ENCODE data around the gene MACROD2. TPM values are rescaled to one million over a fixed set of nuclear protein-coding genes. Genes with fewer than 3 reads are reported as not detected.

MACROD2 gene
- total RNA-seq, 1 experiment from 2014 or later: 1.6 TPM

DNA sequence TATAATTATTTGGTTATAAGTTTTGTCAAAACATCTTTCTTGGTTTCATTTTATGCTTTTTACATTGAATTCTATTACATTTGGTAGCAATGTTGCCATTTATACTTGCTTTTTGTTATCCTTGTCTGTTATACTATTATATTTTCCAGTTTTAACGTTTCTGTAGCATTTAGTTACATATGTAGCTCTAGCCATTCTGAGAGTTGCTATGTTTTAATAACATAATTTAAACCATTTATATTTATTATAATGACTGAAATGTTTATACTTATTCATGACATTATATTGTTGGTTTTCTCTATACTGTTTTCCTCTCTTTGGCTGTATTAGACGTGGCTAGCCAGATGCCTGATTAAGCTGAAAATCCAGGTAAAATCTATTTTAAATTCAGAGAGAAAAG is 594.1 kb downstream of the MACROD2 start:
- Histone ChIP-seq H4K5ac (ENCODE audit: insufficient read length, low read depth, low read length) (no peak overlapping the region), H2AFZ (ENCODE audit: low read length) (no peak overlapping the region), H3K23ac (ENCODE audit: insufficient read length, low read depth, low read length) (no peak overlapping the region), H3K79me2 (ENCODE audit: insufficient read depth, low read length) (no peaks in the 10 kb centered on the region), H2AK5ac (ENCODE audit: insufficient read length, low read length) (no peak overlapping the region), H4K8ac (replicated peaks; ENCODE audit: insufficient read length, low read depth, low read length) (no peak overlapping the region), H2BK5ac (ENCODE audit: insufficient read length, low read length) (no peak overlapping the region), H3K23me2 (ENCODE audit: insufficient read length, low read depth, low read length, poor library complexity, severe bottlenecking) (no peaks in the 10 kb centered on the region), H3K18ac (ENCODE audit: insufficient read length, low read depth, low read length) (no peak overlapping the region), H3K4me1 (ENCODE audit: insufficient read depth, low read length) (no peaks in the 10 kb centered on the region), H3K27ac (ENCODE audit: insufficient read length, low read depth, low read length) (no peak overlapping the region), H2BK15ac (ENCODE audit: low read depth, low read length) (no peak overlapping the region), H3K9ac (ENCODE audit: extremely low read depth, insufficient read length, low read length) (no peak overlapping the region), H3K14ac (ENCODE audit: insufficient read depth, low read length) (no peak overlapping the region), H3K79me1 (ENCODE audit: insufficient read depth, low read depth, low read length, poor library complexity, severe bottlenecking) (no peaks in the 10 kb centered on the region), H4K20me1 (ENCODE audit: control insufficient read depth, insufficient read depth, insufficient read length) (no peaks in the 10 kb centered on the region), H3K9me3 (ENCODE audit: control insufficient read depth, low read depth, low read length) (no peaks in the 10 kb centered on the region), H3K56ac (ENCODE audit: insufficient read length, low read depth, low read length) (no peak overlapping the region), H4K91ac (ENCODE audit: insufficient read length, low read depth, low read length) (no peak overlapping the region), H3K4me2 (ENCODE audit: insufficient read depth, insufficient read length, low read length) (no peak overlapping the region), H2BK12ac (ENCODE audit: insufficient read length, low read depth, low read length) (no peak overlapping the region), H3T11ph (ENCODE audit: low read length) (no peak overlapping the region), H2BK20ac (ENCODE audit: low read depth, low read length, poor library complexity, severe bottlenecking) (no peak overlapping the region), H3K4ac (ENCODE audit: low read depth, low read length) (no peak overlapping the region), H3K27me3 (ENCODE audit: insufficient read depth, low read length) (no peaks in the 10 kb centered on the region), H2BK120ac (ENCODE audit: low read depth, low read length, poor library complexity, severe bottlenecking) (no peak overlapping the region)
- no peak overlapping the region for H3K4me3 Mint-ChIP-seq
- no peak overlapping the region for H3K27ac Mint-ChIP-seq
- no peaks in the 10 kb centered on the region for H3K36me3 Mint-ChIP-seq (ENCODE audit: insufficient read depth in 1 of 3, low read depth in 3 of 3)
- TF ChIP-seq, protein P1, sequence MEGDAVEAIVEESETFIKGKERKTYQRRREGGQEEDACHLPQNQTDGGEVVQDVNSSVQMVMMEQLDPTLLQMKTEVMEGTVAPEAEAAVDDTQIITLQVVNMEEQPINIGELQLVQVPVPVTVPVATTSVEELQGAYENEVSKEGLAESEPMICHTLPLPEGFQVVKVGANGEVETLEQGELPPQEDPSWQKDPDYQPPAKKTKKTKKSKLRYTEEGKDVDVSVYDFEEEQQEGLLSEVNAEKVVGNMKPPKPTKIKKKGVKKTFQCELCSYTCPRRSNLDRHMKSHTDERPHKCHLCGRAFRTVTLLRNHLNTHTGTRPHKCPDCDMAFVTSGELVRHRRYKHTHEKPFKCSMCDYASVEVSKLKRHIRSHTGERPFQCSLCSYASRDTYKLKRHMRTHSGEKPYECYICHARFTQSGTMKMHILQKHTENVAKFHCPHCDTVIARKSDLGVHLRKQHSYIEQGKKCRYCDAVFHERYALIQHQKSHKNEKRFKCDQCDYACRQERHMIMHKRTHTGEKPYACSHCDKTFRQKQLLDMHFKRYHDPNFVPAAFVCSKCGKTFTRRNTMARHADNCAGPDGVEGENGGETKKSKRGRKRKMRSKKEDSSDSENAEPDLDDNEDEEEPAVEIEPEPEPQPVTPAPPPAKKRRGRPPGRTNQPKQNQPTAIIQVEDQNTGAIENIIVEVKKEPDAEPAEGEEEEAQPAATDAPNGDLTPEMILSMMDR (conservative IDR thresholded peaks at IDR 0.05): no peak
- H3K27me3 Mint-ChIP-seq (ENCODE audit: low read depth): no peaks in the 10 kb centered on the region
- no peak for DNase-seq
- WGBS (ENCODE audit: extremely low coverage, insufficient read length, low lambda C conversion rate): no CpG with 5 or more reads among the region's 2 CpGs
- peaks cover 5 to 7% of the 10 kb centered on the region in 2 experiments; a peak in 3 of 4 replicates for H3K4me1 Mint-ChIP-seq
- H3K9me3 Mint-ChIP-seq: no peaks in the 10 kb centered on the region

Data from H9 (cell line).